Keratinocyte (primary cell): ENCODE results near the gene ONECUT1.

ENCODE experiments used
- EZH2 ChIP-seq: IDR thresholded peaks from one replicate; pipeline ENCODE4 v1.6.1; 2012; ENCODE audit warnings: inconsistent platforms, mild to moderate bottlenecking, low read length, moderate library complexity
- TF ChIP-seq, protein P1 (sequence below), 3 experiments: IDR thresholded peaks in 1 of 3; conservative IDR thresholded peaks in 1 of 3; optimal IDR thresholded peaks in 1 of 3; 2 replicates in 2 of 3; 3 replicates in 1 of 3; pipeline versions ENCODE3 to v1.5.1; 2011; ENCODE audit warnings: low read length in 3 of 3, mild to moderate bottlenecking in 3 of 3, moderate library complexity in 2 of 3, control low read depth in 1 of 3, inconsistent platforms in 1 of 3; ENCODE audit not compliant: insufficient read depth in 2 of 3; ENCODE audit errors: extremely low read depth in 1 of 3

DNA sequence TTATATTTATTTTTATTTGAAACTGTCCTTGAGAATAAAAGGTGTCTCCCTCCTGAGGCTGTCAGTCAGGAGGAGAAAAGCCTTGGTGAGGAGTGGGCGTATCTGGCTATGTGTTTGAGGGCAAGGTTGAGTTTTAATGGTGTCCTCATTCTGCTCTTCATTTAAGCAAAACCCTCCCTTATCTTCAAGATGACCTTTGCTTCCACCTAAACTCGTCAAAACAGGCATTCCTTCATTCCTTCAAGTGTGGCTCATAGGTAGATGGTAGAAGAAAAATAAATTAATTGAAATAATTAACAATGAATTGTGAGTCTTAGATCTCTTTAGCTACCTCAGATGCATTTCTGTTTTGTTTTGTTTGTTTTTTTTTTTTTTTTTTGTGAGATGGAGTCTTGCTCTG lies 71.6 kb downstream of the ONECUT1 start:
- TF ChIP-seq, protein P1, sequence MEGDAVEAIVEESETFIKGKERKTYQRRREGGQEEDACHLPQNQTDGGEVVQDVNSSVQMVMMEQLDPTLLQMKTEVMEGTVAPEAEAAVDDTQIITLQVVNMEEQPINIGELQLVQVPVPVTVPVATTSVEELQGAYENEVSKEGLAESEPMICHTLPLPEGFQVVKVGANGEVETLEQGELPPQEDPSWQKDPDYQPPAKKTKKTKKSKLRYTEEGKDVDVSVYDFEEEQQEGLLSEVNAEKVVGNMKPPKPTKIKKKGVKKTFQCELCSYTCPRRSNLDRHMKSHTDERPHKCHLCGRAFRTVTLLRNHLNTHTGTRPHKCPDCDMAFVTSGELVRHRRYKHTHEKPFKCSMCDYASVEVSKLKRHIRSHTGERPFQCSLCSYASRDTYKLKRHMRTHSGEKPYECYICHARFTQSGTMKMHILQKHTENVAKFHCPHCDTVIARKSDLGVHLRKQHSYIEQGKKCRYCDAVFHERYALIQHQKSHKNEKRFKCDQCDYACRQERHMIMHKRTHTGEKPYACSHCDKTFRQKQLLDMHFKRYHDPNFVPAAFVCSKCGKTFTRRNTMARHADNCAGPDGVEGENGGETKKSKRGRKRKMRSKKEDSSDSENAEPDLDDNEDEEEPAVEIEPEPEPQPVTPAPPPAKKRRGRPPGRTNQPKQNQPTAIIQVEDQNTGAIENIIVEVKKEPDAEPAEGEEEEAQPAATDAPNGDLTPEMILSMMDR (optimal IDR thresholded peaks at IDR 0.05 in 1 of 3, IDR thresholded peaks at IDR 0.05 in 1 of 3, conservative IDR thresholded peaks at IDR 0.05 in 1 of 3; ENCODE audit: extremely low read depth in 1 of 3, insufficient read depth in 2 of 3, low read length in 3 of 3), result no peak
- no peak for TF ChIP-seq EZH2
